ENCODE results near the gene ARHGEF4. TPM values are rescaled to one million over a fixed set of nuclear protein-coding genes. Genes with fewer than 3 reads are reported as not detected.

ARHGEF4 gene
- total and polyA plus RNA-seq, 2 experiments from 2014 or later = 4.6 to 16.6 TPM

DNA sequence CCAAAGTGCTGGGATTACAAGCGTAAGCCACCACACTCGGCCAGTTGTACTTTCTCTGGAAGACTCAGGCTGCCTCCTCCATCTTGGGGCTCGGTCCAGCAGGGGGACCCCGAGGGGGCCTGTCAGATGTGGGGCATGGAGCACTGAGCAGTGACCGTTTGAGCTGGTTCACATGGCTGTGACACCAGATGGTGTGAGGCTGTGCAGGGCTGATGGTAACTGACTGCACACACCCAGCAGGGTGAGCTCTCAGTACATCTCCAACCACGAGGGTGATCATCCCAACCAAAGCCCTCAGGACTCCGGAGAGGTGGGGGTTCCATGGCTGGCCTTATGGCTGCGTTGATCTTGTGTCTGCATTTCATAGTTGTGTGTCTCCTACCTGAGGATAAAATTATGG lies 193.1 kb downstream of the ARHGEF4 start:
- Histone ChIP-seq H3K27ac (ENCODE audit: low read depth) (no peak overlapping the region), H3K36me3 (ENCODE audit: insufficient read depth) (no peaks in the 10 kb centered on the region), H3K4me1 (ENCODE audit: insufficient read depth) (peaks cover 6% of the 10 kb centered on the region; the same call in 1 of the 2 replicates), H3K27me3 (ENCODE audit: insufficient read depth) (peaks cover 17% of the 10 kb centered on the region), H3K9me2 (ENCODE audit: insufficient read depth) (no peaks in the 10 kb centered on the region), H3F3A (replicated peaks; ENCODE audit: low read depth) (no peaks in the 10 kb centered on the region), H2AFZ (no peak overlapping the region), H3K4me2 (no peak overlapping the region), H3K79me2 (replicated peaks; ENCODE audit: insufficient read depth) (no peaks in the 10 kb centered on the region), H3K4me3 (no peak overlapping the region), H4K20me1 (replicated peaks; ENCODE audit: insufficient read depth) (no peaks in the 10 kb centered on the region)
- H3K27me3 Mint-ChIP-seq (ENCODE audit: insufficient read depth, low read depth, poor library complexity) = peaks cover 22% of the 10 kb centered on the region
- H3K9me3 Mint-ChIP-seq = no peaks in the 10 kb centered on the region
- H3K4me3 Mint-ChIP-seq = no peak overlapping the region
- TF ChIP-seq, protein P1, sequence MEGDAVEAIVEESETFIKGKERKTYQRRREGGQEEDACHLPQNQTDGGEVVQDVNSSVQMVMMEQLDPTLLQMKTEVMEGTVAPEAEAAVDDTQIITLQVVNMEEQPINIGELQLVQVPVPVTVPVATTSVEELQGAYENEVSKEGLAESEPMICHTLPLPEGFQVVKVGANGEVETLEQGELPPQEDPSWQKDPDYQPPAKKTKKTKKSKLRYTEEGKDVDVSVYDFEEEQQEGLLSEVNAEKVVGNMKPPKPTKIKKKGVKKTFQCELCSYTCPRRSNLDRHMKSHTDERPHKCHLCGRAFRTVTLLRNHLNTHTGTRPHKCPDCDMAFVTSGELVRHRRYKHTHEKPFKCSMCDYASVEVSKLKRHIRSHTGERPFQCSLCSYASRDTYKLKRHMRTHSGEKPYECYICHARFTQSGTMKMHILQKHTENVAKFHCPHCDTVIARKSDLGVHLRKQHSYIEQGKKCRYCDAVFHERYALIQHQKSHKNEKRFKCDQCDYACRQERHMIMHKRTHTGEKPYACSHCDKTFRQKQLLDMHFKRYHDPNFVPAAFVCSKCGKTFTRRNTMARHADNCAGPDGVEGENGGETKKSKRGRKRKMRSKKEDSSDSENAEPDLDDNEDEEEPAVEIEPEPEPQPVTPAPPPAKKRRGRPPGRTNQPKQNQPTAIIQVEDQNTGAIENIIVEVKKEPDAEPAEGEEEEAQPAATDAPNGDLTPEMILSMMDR (conservative IDR thresholded peaks at IDR 0.05; ENCODE audit: low read depth in 2 of 2) = 0 out of 4 replicates have a peak, but pooled peaks of 1 of the 2 experiments have one; percentile 2
- no peak for TF ChIP-seq CREB1 (CRISPR knock-in tag; IDR thresholded peaks at IDR 0.05; ENCODE audit: low read depth)
- peaks cover 3% of the 10 kb centered on the region; the same call in 1 of the 3 replicates for H3K4me1 Mint-ChIP-seq
- no peak overlapping the region for H3K27ac Mint-ChIP-seq
- no peaks in the 10 kb centered on the region for H3K36me3 Mint-ChIP-seq (ENCODE audit: low read depth)
- DNase-seq (ENCODE audit: low spot score) (no peak), ATAC-seq (no peak)

DNA sequence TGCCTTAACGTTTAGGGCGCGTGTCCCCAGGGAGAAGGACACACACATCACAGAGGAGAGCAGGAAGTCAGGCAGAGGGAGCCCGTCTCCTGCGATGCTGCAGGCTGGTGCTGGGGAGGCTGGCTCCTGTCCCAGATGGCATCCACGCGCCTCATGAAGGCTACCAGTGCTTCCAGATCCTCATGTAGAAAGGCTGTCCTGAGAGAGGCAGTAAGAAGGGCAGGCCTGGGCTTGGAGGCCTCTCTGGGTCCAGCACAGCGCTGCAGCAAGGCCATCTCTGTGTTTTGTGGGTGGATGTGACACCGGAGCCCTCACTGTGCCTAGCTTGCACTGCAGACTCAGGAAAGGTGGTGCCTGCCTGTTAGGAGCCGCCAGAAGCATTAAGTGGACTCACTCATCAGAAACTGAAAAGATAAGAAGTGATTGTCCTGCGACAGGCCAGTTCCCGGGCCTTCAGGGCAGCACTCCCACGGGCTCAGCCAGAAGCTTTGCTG lies 193.8 kb downstream of the ARHGEF4 start:
- Histone ChIP-seq H3K4me2 (no peak overlapping the region), H4K20me1 (replicated peaks; ENCODE audit: insufficient read depth) (no peaks in the 10 kb centered on the region), H3K79me2 (replicated peaks; ENCODE audit: insufficient read depth) (no peaks in the 10 kb centered on the region), H3K27me3 (ENCODE audit: insufficient read depth) (peaks cover 23% of the 10 kb centered on the region), H3K27ac (ENCODE audit: low read depth) (no peak overlapping the region), H3K4me3 (no peak overlapping the region), H3F3A (replicated peaks; ENCODE audit: low read depth) (no peaks in the 10 kb centered on the region), H3K36me3 (ENCODE audit: insufficient read depth) (no peaks in the 10 kb centered on the region), H2AFZ (no peak overlapping the region), H3K4me1 (ENCODE audit: insufficient read depth) (peaks cover 6% of the 10 kb centered on the region; the same call in 1 of the 2 replicates), H3K9me2 (ENCODE audit: insufficient read depth) (no peaks in the 10 kb centered on the region)
- Mint-ChIP-seq H3K4me3 (no peak overlapping the region), H3K9me3 (no peaks in the 10 kb centered on the region), H3K4me1 (peaks cover 3% of the 10 kb centered on the region; the same call in 1 of the 3 replicates), H3K27ac (no peak overlapping the region), H3K36me3 (ENCODE audit: low read depth) (no peaks in the 10 kb centered on the region), H3K27me3 (ENCODE audit: insufficient read depth, low read depth, poor library complexity) (peaks cover 24% of the 10 kb centered on the region)
- no peak for DNase-seq (ENCODE audit: low spot score)
- no peak for ATAC-seq
- TF ChIP-seq NANOG (IDR thresholded peaks at IDR 0.05; ENCODE audit: borderline replicate concordance) (no peak), ZNF331 (CRISPR knock-in tag; IDR thresholded peaks at IDR 0.05; ENCODE audit: low read depth) (no peak), POLR2AphosphoS5 (IDR thresholded peaks at IDR 0.05; ENCODE audit: low read depth) (no peak)
- TF ChIP-seq, protein P1 (conservative IDR thresholded peaks at IDR 0.05; ENCODE audit: low read depth in 2 of 2) = no peak
- TF ChIP-seq, protein P2, sequence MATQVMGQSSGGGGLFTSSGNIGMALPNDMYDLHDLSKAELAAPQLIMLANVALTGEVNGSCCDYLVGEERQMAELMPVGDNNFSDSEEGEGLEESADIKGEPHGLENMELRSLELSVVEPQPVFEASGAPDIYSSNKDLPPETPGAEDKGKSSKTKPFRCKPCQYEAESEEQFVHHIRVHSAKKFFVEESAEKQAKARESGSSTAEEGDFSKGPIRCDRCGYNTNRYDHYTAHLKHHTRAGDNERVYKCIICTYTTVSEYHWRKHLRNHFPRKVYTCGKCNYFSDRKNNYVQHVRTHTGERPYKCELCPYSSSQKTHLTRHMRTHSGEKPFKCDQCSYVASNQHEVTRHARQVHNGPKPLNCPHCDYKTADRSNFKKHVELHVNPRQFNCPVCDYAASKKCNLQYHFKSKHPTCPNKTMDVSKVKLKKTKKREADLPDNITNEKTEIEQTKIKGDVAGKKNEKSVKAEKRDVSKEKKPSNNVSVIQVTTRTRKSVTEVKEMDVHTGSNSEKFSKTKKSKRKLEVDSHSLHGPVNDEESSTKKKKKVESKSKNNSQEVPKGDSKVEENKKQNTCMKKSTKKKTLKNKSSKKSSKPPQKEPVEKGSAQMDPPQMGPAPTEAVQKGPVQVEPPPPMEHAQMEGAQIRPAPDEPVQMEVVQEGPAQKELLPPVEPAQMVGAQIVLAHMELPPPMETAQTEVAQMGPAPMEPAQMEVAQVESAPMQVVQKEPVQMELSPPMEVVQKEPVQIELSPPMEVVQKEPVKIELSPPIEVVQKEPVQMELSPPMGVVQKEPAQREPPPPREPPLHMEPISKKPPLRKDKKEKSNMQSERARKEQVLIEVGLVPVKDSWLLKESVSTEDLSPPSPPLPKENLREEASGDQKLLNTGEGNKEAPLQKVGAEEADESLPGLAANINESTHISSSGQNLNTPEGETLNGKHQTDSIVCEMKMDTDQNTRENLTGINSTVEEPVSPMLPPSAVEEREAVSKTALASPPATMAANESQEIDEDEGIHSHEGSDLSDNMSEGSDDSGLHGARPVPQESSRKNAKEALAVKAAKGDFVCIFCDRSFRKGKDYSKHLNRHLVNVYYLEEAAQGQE (IDR thresholded peaks at IDR 0.05; ENCODE audit: unreplicated experiment) = no peak
- TF ChIP-seq, protein P3, sequence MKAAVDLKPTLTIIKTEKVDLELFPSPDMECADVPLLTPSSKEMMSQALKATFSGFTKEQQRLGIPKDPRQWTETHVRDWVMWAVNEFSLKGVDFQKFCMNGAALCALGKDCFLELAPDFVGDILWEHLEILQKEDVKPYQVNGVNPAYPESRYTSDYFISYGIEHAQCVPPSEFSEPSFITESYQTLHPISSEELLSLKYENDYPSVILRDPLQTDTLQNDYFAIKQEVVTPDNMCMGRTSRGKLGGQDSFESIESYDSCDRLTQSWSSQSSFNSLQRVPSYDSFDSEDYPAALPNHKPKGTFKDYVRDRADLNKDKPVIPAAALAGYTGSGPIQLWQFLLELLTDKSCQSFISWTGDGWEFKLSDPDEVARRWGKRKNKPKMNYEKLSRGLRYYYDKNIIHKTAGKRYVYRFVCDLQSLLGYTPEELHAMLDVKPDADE (IDR thresholded peaks at IDR 0.05) = no peak

Data from GM23338 (cell line).